T-helper 2 cell (primary cell): ENCODE results near the gene KLHL26.

Experiments used
- DNase-seq, 5 experiments: peaks; one replicate each; pipeline versions ENCODE4 v3.0.0 to v3.0.0-alpha.2; 2012 to 2022

Gene KLHL26

GRCh38 chr19:18687740-18688465, 51.1 kb downstream of the KLHL26 start:
- no peak for DNase-seq

- DNase-seq: no peak
Observed at GRCh38 chr19:18696023-18696422, 59.2 kb downstream of the KLHL26 start.

- DNase-seq: no peak
Observed at GRCh38 chr19:18697680-18698079, 60.9 kb downstream of the KLHL26 start.

- no peak for DNase-seq
Observed at GRCh38 chr19:18698321-18699167, 61.7 kb downstream of the KLHL26 start.

- DNase-seq: no peak
Observed at GRCh38 chr19:18699403-18700054, 62.7 kb downstream of the KLHL26 start.

GRCh38 chr19:18700501-18701249, 63.8 kb downstream of the KLHL26 start:
- peak; percentile 49 to 81 (median 55) for DNase-seq

- DNase-seq: no peak
Observed at GRCh38 chr19:18701250-18701608, 64.4 kb downstream of the KLHL26 start.

GRCh38 chr19:18704054-18704453, 67.2 kb downstream of the KLHL26 start:
- no peak for DNase-seq

- no peak for DNase-seq
Observed at GRCh38 chr19:18704971-18705370, 68.1 kb downstream of the KLHL26 start.

GRCh38 chr19:18708452-18709231, 71.8 kb downstream of the KLHL26 start:
- DNase-seq: no peak

GRCh38 chr19:18709546-18709945, 72.7 kb downstream of the KLHL26 start:
- DNase-seq: no peak

GRCh38 chr19:18710186-18710585, 73.4 kb downstream of the KLHL26 start:
- no peak for DNase-seq

- no peak for DNase-seq
Observed at GRCh38 chr19:18710996-18711751, 74.3 kb downstream of the KLHL26 start.

- no peak for DNase-seq
Observed at GRCh38 chr19:18711893-18712292, 75.1 kb downstream of the KLHL26 start.

- DNase-seq: no peak
Observed at GRCh38 chr19:18712981-18713380, 76.2 kb downstream of the KLHL26 start.

- no peak for DNase-seq
Observed at GRCh38 chr19:18713550-18714117, 76.8 kb downstream of the KLHL26 start.

- no peak for DNase-seq
Observed at GRCh38 chr19:18715416-18715815, 78.6 kb downstream of the KLHL26 start.

- DNase-seq: no peak
Observed at GRCh38 chr19:18716857-18717256, 80.0 kb downstream of the KLHL26 start.

GRCh38 chr19:18717601-18718000, 80.8 kb downstream of the KLHL26 start:
- no peak for DNase-seq

- no peak for DNase-seq
Observed at GRCh38 chr19:18718015-18718526, 81.2 kb downstream of the KLHL26 start.
